ENCODE measurements around the gene NUMA1.
A peak's percentile ranks its signal among the peaks of the same experiment; 100 is the strongest.

NUMA1 gene

DNA sequence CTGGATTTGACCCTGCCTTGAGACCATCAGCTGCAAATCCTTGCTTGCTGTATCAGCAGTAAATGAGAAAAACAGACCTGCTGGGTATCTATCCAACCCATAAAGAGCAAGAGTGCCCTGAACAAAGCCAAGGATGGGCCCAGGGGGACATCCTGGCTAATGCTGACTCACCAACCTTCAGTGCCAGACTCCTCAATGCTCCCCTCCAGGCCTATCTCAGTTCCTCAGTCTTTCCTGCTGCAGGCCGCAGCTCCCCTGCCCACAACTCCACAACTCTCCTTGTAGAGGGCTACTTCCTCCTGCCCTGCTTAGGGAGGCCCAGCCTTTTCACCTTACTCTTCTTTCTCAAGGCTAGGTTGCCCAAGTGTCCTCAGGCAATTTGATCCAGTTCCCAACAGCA, 20.1 kb upstream of the NUMA1 start:
- DNase-seq (ENCODE audit: low spot score) = no peak

DNA sequence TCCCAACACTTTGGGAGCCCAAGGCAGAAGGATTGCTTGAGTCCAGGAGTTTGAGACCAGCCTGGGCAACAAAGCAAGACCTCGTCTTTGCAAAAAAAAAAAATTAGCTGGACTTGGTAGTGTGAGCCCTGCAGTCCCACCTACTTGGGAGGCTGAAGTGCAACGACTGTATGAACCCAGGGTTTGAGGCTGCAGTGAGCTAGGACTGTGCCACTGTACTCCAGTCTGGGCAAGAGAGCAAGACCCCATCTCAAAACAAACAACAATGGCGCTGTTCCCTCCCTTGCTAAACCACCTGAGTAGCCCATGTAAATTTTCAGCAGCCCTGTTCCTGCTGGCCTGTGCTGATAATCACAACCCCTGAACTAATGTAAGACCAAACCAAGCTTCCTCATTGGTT, 19.7 kb upstream of the NUMA1 start:
- no peak for DNase-seq (ENCODE audit: low spot score)

DNA sequence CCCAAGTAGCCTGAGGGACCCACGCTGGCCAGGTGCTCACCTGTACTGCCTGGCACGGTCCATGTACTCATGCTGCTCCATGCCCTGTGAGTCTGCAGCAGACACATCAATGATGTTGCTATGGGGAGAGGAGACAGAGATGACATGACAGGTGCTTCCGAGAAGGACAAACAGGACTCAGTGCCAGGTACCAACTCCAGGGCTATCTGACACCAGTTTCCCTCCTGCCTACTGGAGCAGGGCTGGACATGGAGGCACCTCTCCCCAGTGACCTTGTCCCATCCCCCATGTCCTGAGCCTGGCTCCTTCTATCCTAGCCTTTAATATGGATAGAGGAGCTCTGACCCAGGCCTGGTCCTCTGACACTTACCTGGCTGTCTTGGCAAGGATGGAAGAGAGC, 18.4 kb upstream of the NUMA1 start:
- no peak for DNase-seq (ENCODE audit: low spot score)

DNA sequence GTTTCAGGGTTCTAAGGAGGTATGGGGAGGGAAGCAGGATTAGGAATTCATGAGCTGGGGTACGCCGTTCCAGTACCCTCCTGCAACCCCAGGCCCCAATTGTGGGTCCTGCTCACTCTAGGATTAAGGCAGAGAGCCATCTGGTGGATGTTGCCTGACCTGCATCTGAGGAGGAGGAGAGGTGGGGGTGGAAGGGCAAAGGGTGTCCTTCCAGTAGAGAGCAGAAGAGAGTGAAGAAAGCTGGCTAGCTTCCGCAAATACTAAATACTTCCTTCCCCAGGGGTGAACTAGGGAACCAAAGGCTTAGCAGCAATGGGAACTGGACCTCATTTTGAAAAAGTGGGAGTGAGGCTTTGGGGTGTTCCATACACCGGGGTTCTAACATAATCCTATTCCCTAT, 10.9 kb upstream of the NUMA1 start:
- peak; percentile 73 for DNase-seq (ENCODE audit: low spot score)

DNA sequence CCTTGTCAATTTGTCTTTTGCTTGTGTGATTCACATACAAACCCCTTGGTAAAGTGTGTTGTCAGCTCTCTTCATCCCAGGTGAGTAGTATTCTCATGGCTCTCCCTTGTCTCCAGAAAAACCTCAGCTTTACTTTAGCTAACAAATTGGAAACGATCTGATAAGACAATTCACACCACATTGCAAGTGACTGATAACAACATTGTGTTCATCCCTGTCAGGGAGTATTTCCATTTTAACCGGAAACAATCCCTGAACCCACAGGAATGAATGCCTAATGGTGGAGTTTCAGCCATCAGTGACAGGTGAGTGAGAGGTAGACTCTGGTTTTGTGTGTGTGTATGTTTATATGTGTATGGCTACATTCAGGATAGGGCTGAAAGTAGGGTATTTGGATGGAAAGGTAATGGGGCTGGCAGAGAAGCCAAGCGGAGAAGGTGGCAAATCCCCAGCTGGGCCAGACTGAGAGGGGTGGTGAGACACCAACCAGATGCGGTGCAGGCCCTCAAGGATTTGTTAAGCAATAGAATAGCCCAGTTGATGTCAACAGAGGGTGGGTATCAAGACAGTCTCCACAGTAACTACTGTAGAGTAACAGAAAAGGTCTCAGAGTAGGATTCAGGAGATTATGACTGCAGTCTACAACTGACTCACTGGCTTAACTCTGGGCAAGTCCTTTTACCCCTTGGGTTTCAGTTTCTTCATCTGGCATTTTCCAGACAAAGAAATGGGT, 7.9 kb upstream of the NUMA1 start:
- DNase-seq (ENCODE audit: low spot score) = no peak

DNA sequence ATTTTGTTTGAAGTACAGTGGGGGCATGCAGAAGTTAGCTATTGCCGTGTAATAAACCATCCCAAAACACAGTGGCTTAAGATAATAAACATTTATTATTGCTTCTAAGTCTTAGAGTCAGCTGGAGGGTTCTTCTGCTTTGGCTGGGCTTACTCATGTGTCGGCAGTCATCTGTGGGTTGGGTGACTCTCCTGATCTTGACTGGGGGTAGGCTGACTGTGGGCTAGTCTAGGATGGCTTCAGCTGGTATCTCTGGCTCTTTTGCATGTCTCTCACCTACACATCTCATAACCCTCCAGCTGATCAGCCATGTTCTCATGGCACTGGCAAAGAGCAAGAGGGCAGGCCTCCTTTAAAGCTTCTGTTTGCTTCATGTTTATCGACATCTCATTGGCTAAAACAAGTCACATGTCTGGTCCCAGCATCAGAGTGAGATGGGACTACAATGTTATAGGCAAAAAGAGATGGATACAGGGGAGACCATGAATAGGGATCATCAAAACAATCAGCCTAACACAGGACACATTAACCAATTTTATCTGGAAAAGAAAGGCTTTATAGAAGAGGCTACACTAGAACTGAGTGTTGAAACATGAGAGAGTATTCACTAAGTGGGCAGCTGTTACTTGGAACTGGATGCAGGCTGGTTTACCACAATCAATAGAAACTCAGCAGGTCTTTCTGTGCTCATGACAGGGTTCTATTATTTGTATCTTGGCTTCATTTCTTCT, 5.4 kb upstream of the NUMA1 start:
- DNase-seq (ENCODE audit: low spot score) = peak; percentile 34

DNA sequence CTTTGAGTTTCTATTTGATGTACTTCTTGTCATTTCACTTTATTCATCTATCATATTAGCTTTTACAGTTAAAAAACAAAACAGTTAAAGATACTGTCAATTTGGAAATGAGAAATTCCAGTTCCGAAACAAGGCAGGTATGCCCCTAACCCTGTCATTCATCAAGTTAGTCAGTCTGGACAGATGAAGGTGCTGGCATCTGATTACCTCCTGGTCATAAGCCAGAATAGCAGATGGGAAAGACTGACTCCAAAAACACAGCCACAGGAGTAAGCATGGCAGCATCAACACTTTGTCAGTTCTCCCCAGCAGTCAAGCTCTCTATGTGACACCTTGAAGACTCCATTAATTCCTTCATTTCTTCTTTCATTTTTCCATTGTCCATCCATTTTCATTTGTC, 4.6 kb upstream of the NUMA1 start:
- DNase-seq (ENCODE audit: low spot score) = peak; percentile 95

DNA sequence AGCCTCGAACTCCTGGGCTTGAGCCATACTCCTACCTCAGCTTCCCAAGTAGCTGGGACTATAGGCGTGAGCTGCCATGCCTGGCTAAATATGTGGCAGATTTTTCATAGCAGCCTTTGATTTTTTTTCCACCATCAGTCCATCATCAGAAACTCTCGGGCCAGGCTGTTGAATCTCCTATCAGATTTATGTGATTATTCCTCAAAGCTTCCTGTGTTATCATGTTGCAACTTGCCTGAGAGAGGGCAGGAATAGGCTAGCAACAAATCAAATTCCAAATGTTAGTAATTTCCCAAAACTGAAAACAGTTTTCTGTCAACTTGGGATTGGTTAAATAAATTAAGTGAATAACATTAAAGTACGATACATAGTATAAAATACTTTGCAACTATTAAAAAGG, 3.7 kb upstream of the NUMA1 start:
- no peak for DNase-seq (ENCODE audit: low spot score)

DNA sequence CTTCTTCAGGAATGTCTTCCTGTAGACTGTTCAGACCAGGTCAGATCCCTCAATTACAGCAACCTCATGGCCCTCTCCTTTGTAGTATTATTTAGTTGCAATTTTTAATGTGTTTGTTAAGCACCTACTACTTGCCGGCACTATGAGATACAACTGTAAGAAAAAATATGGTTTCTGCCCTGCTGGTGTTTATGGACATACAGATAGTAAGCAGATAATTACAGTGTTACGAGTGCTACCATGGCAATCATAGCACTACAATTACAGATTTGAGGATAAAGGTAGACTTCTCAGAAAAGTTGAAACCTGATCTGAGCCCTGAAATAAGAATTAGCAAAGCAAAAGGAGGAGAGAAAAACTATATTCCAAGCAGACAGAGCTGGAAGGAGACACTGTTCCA, 3.1 kb upstream of the NUMA1 start:
- DNase-seq (ENCODE audit: low spot score) = no peak

DNA sequence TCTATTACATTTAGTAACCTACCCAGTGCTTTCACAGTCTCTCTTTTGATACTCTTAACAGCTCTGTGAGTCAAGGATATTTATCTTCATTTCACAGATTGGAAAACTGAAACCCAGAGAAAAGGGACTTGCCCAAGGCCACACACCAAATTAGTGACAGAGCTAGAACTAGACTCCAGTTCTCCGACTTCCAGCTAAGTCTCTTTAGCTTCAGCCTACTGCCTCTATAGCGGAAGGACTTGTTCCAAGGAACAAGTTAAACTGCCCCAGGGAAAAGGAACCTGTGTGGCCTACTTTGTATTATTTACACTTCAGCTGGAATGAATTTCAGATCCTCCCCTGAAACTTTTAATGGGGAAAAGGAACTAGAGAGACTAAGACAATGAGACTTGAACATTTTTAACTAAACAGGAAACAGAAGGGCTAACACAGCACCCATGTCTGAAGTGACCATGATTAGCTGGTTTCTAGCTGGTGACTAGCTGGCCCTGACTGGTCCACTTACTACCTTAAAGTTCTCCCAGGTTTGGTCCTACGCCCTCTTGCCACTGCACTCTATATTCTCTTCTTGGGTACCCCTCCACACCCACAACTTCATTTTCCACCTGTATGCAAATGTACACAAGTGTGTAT, 1.6 kb upstream of the NUMA1 start:
- DNase-seq (ENCODE audit: low spot score) = no peak

DNA sequence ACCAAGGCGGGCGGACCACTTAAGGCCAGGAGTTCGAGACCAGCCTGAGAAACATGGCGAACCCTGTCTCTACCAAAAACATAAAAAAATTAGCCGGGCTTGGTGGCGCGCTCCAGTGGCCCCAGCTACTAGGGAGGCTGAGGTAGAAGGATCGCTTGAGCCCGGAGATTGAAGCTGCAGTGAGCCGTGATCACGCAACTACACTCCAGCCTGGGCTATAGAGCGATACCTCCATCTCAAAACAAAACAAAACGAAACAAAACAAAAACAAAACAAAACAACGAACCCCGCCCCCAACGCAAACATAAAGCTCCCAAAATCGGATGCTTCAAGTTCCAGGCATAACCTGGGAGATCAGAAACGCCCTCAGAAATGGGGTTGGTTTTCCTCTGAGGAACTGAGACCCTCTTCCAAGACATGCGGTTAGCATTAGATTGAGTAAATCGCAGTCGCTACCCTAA, 872 bp upstream of the NUMA1 start:
- DNase-seq (ENCODE audit: low spot score) = no peak

DNA sequence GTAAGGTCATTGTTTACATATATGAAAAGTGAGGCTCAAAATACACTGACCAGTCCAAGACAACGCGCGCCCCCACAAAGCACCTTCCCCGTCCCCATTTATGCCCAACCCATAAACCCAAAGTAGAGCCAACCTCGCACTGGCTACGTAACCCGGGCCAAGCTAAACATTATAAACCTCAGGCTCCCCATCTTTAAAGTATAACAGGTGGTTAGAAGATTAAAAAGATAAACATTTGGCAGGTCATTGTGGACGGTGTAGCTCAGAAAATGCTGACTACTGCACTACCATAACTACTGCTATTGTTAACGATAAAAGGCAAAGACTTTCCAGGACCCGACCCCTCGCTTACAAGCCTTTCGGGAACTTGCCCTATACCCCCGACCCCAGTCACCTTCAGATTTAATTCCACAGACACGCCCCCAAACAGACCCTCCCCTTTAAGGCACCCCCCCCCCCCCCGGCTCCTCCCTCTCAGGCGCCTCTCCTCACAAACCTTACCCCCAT, 470 bp downstream of the NUMA1 start:
- no peak for DNase-seq (ENCODE audit: low spot score)

DNA sequence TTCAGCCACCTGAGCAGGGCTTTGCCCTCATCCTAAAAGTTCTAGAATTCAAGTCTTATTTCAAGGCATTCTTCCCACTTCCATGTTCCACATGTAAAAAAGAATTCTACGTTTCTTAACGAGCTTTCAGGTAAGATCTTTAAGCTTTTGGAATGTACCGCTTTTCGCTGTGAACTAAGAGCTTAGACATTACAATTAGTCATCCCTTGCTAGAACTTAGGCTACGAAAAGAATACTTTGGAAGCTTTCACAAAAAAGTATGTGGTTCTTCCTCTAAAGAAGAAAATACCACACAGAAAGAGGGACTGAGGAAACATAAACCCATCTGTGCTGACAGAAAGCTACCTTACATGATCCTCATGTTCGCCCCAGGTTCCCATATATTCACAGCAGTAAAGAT, 1.9 kb downstream of the NUMA1 start:
- no peak for DNase-seq (ENCODE audit: low spot score)

DNA sequence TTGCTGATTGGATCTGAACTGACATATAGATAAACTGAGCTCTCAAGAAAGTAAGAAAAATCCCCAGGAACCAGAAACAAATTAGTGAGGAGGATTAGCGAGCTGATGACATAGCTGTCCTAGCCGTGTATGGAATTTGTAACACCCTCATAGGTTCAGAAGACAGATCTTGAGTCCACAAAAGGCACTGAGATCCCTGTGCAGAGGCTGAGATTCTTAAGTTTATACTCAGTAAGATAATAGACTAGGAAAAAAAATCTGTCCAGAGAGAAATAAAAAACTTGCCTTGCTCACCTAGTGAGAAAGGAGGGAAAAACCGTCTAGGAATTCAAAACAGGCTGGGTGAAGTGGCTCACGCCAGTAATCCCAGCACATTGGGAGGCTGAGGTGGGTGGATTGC, 4.6 kb downstream of the NUMA1 start:
- no peak for DNase-seq (ENCODE audit: low spot score)

DNA sequence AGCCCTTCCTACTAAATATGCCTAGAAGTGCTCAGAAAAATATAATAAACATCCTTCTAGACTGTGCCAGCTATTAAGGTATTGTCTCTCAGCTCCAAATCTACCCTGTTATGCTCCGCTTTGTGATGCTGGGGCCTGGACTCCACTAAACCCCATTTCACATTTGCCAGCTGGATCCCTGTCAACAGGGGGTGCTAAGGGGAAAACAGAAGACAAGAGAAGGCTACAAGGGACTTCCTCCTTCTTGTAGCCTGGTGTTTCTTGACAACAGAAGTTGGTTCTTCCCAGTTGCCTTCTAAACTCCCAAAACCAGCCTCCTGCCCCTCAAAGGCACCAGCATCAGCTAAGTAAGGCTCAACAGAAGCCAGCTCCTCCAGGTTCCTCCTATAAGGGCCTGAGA, 5.2 kb downstream of the NUMA1 start:
- no peak for DNase-seq (ENCODE audit: low spot score)

DNA sequence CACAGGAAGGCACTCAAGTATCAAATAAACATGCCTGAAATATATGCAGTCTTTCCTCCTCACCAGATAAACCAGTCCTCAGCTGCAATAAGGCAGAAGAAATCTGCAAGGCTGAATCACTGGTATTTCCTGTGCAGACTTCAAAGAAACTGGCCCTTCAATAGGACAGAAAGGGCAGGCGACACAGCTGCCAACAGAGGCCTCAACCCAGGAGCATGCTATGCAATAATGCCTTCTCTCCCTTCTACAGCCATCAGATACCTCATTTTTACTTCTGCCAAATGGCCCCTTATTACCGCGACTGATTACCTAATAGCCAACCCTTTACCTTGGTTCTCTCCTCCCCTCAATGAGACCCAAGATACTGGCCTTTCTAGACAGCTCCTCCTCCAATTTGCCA, 8.0 kb downstream of the NUMA1 start:
- no peak for DNase-seq (ENCODE audit: low spot score)

DNA sequence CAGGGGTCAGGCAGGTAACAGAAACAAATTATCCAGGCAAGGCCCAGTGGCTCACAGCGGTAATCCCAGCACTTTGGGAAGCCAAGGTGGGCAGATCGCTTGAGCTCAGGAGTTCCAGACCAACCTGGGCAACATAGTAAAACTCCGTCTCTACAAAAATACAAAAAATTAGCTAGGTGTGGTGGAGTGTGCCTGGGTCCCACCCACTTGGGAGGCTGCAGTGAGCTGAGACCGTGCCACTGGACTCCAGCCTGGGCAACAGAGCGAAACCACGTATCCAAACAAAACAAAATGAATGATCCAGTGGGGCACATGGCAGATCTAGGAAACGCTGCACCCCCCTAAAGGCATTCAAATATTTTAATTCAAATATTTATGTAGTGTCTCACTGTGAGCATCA, 9.9 kb downstream of the NUMA1 start:
- DNase-seq (ENCODE audit: low spot score) = no peak

DNA sequence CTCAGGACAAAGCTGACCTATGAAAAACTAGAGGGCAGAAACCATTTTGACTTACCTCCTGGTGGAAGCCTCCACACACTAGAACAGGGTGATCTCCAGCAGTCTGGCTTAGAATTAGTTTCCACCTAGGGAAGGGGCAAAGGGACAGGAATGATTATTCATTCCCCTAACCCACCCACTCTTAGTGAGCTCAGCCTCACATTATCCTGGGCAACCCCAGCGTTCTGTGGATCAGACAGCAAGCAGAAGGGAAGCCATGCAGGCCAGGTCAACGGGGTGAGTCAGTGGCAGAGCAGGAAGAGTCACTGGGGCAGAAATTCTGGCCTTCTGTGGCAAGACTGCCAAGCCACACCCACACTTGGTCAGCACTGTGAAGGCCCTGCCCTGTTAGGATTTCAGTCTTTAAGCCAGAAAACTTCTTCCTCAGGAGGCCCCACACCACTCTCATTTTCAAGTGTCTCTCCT, 10.5 kb downstream of the NUMA1 start:
- DNase-seq (ENCODE audit: low spot score) = peak; percentile 26

DNA sequence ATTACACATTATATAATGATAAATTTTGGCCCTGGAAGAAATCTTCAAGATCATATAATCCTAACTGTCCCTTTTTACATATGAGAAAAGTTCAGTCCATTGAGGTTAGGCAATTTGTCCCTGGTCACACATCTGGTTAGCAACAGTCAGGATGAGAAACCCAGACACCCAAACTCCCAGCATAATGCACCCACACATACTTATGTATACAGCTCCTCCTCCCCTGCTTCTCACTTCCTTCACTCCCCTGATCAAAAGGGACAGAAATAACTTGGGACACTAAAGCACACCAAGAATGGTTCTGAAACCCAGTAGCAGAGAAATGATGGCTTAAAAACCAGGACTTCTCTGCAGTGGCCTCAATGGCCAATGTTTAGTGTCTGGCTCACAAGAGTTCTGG, 11.1 kb downstream of the NUMA1 start:
- DNase-seq (ENCODE audit: low spot score) = no peak

DNA sequence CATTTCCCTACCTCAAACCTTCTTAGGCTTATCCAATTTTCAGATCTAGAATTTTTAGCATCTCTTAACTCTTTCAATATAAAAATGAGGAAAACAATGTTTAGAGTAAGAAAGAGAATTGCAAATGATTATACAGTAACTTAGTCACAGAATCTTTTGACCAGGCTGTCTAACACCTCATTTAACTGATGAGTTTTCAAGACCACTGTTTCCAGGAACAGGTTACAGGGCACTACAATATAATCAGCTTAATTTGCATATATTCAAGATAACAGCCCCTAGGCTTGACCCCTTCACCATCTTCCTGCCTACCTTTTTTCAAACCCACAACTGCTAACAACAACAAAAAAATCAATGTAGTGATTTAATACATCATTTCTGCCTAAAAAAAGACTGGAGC, 12.7 kb downstream of the NUMA1 start:
- DNase-seq (ENCODE audit: low spot score) = no peak

DNA sequence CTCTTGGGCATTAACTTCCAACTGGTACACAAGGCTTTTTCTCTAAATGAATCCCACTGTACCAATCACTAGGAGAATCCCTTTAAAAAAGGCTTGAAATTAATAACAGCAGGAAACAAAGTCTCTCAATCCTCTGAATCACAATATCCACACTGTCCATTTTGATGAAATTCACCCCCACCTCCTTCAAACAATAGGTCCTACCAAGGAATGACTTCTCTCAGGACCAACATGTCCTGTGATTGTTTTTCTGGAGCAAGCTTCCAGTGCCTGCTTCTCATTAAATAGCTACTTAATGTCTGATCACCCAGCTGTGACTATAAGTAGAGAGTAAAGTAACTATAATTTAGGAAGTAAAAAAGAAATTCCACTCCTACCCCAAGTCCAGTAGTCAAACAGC, 13.1 kb downstream of the NUMA1 start:
- DNase-seq (ENCODE audit: low spot score) = no peak

DNA sequence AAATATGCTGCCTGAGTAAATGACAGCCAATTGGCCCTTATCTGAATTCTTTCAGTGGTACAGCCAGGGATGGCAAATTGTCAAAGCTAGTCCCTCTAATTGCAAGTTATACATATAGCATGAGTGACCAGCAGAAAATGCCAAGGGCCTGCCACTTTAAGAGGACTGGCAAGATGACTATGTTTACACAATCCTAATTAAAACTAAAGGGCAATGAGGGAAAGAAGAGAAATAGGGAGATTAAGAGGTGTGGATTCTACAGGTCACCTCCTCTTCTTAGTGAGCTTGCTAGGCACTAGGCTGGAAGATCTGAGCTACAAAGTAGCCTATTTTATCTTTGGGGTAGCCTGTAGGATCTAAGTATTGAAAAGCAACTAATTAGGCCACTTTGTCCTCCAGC, 13.5 kb downstream of the NUMA1 start:
- no peak for DNase-seq (ENCODE audit: low spot score)

Data from cerebellar cortex (tissue), 1 donor.